Measurements from ENCODE around the gene RIPK1. TPM values are rescaled to one million over a fixed set of nuclear protein-coding genes. Genes with fewer than 3 reads are reported as not detected.
"Not testable (repeated sequence)": the region's sequence is repeated elsewhere in the genome, so short reads cannot be mapped to it uniquely, and the experiment has no call there.

The RIPK1 gene
- total RNA-seq, 4 donors from 2014 or later: 38.5 to 48.7 (median 40.8) TPM

DNA sequence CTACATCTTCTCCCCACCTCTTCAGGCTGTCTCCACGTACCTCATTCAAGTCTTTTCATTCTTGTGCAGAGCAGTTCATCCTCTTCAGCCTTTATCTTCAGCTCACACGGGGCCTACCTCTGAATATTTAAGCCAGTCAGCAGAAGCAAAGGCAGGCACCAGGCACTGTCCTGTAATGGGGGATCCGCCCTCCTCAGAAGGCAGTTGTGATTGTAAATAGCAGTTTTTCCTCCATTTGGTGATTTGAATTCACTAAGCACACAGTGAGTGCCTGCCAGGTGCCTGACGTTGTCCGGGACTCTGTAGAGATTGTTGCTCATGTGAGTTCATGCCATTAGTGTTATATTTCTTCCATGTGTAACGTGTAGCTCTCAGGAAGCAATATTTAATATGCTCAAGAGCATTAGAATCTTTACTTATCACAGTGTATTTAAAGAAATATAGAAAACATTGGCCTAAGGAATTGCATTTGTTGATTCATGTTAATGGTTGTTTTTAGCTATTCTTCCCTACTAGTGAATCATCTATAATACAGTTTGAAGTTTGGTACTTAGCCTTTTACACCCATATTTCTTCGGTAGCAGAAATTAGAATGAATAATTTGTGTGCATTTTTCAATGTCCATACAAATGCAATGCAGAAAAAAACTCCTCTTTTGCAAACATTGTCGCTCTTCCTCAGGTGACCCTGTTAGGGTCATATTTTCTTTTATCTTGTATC lies 68.2 kb downstream of the RIPK1 start:
- no peaks in the 10 kb centered on the region for H3K9me3 ChIP-seq
- H3K4me1 ChIP-seq: peaks cover 0 to 31% (median 4%) of the 10 kb centered on the region in 4 donors
- no peak for DNase-seq
- H3K36me3 ChIP-seq: peaks cover 0 to 27% (median 0%) of the 10 kb centered on the region in 3 donors
- H3K27ac ChIP-seq: no peak overlapping the region
- no peaks in the 10 kb centered on the region for H3K27me3 ChIP-seq
- TF ChIP-seq, protein P1, sequence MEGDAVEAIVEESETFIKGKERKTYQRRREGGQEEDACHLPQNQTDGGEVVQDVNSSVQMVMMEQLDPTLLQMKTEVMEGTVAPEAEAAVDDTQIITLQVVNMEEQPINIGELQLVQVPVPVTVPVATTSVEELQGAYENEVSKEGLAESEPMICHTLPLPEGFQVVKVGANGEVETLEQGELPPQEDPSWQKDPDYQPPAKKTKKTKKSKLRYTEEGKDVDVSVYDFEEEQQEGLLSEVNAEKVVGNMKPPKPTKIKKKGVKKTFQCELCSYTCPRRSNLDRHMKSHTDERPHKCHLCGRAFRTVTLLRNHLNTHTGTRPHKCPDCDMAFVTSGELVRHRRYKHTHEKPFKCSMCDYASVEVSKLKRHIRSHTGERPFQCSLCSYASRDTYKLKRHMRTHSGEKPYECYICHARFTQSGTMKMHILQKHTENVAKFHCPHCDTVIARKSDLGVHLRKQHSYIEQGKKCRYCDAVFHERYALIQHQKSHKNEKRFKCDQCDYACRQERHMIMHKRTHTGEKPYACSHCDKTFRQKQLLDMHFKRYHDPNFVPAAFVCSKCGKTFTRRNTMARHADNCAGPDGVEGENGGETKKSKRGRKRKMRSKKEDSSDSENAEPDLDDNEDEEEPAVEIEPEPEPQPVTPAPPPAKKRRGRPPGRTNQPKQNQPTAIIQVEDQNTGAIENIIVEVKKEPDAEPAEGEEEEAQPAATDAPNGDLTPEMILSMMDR (IDR thresholded peaks at IDR 0.05): no peak
- no peak overlapping the region for H3K4me3 ChIP-seq

DNA sequence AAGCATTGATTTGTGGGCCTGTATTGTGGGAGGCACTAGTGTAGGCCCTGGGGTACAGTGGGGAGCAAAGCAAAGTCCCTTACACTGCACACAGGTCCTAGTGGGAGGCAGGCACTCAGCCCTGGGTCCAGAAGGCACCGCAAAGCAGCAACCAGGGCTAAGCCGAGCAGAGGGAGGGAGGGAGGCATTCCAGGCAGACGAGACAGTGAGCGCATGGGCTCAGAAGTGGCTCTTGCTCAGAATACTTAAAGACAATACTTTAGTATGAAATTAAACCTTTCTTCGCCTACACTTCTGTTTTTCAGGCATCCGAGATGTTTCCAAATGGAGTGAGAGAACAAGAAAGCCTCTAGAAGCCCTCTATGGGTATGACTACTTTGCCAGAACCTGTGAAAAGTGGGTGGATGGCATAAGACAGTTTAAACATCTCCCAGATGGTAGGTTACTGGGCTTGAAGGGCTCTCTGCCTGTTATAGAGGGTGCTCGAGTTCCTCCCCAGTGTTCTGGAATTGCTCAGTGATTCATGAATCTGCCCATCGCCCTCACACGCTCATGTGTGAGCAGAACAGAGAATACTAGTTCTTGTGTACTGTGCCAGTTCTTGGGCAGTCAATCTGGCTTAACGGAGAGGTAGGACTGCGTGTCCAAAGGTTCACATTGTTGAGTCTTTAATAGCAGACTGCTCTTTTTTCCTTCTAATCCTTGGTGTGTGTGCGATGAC lies 68.9 kb downstream of the RIPK1 start:
- DNase-seq: no peak
- Histone ChIP-seq H3K9me3 (no peaks in the 10 kb centered on the region), H3K27ac (no peak overlapping the region), H3K27me3 (no peaks in the 10 kb centered on the region), H3K4me1 (peaks cover 0 to 31% (median 4%) of the 10 kb centered on the region in 4 donors), H3K36me3 (peaks cover 0 to 28% (median 0%) of the 10 kb centered on the region in 3 donors), H3K4me3 (no peak overlapping the region)
- TF ChIP-seq POLR2A (IDR thresholded peaks at IDR 0.05): no peak
- TF ChIP-seq, protein P1 (IDR thresholded peaks at IDR 0.05): no peak

DNA sequence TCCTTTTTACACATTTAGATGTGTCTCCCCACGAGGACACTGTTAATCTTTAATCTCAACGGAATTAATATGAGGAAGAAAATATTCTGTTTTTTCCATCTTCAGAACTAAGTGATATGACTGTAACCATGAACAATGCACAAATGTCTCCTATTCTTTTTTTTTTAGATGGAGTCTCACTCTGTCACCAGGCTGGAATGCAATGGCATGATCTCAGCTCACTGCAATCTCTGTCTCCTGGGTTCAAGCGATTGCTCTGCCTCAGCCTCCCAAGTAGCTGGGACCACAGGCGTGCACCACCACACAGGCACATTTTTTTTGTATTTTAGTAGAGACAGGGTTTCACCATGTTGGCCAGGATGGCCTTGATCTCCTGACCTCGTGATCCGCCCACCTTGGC lies 69.6 kb downstream of the RIPK1 start:
- H3K4me3 ChIP-seq, H3K27me3 ChIP-seq, DNase-seq, H3K27ac ChIP-seq, H3K9me3 ChIP-seq: not testable (repeated sequence)
- peaks cover 0 to 30% (median 0%) of the 10 kb centered on the region in 3 donors for H3K36me3 ChIP-seq
- H3K4me1 ChIP-seq: peaks cover 0 to 31% (median 4%) of the 10 kb centered on the region in 4 donors

DNA sequence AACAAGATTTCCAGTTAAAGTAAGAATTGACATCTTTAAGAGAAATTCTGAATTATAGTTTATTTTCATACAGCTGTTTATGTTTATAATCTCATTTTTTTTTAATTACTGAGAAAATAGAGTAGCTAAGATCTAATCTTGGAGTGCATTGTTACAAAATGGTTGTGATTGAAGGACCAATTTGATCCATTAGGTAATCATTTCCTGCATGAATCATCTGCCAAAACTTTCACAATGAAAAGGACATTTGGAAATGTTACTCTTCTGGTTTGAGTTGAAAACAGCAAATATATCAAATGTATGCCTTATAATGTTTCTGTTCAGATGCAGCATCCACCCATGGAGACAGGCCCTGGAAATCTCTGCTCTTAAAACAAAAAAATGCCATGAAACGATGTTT lies 70.0 kb downstream of the RIPK1 start:
- peaks cover 0 to 31% (median 4%) of the 10 kb centered on the region in 4 donors for H3K4me1 ChIP-seq
- H3K27me3 ChIP-seq: no peaks in the 10 kb centered on the region
- peak overlapping the region in 3 of 4 donors; percentile 2 to 77 (median 73) for H3K27ac ChIP-seq
- H3K36me3 ChIP-seq: peaks cover 0 to 34% (median 0%) of the 10 kb centered on the region in 3 donors
- no peak overlapping the region for H3K4me3 ChIP-seq
- TF ChIP-seq, protein P1 (IDR thresholded peaks at IDR 0.05): no peak
- TF ChIP-seq POLR2A (IDR thresholded peaks at IDR 0.05): no peak
- DNase-seq: no peak
- H3K9me3 ChIP-seq: no peaks in the 10 kb centered on the region

DNA sequence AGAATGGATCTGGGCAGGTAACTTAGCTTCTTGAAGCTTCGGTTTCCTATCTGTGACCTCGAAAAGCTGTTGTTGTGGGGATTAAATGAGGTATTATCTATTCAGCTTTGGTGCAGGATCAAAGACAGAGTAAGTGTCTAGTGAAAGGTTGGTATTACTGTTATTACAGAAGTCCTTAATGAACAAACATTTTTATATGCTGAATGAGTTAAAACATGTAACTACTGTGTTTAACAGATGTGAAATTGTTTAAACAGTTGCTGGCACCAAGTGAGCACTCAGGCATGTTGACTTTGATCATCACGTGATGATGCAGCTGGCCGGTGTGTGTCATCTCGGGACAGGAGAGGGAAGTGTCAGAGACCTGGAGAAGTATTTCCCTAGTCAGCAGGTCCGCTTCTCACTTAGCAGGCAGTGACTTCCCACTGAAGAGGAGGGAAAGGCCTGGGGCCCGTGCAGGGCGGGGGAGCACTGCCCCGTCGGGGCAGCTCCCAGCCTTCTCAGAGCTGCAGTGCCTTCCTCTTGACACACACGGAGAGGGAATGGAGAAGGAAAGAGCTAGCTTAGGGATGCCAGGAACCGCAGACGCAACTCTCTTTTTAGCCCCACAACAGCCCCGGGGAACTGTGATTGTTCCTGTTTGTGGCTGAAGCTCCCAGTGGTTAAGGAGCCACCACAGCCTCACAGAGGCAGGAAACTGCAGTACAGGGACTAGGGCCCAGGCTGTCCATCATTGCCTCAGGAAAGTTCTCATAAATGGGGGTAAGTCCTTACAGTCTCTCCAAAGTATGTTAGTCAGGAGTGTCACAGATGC lies 71.0 kb downstream of the RIPK1 start:
- H3K36me3 ChIP-seq: peaks cover 0 to 41% (median 0%) of the 10 kb centered on the region in 3 donors
- H3K4me3 ChIP-seq: no peak overlapping the region
- H3K27ac ChIP-seq: peak overlapping the region in 3 of 4 donors; percentile 23 to 77 (median 73)
- TF ChIP-seq, protein P1 (IDR thresholded peaks at IDR 0.05): no peak
- peak in 1 of 2 donors; percentile 39 for TF ChIP-seq POLR2A (IDR thresholded peaks at IDR 0.05)
- H3K9me3 ChIP-seq: no peaks in the 10 kb centered on the region
- peaks cover 0 to 31% (median 4%) of the 10 kb centered on the region in 4 donors for H3K4me1 ChIP-seq
- H3K27me3 ChIP-seq: no peaks in the 10 kb centered on the region
- peak; percentile 51 to 92 (median 81) for DNase-seq
